ENCODE data around the gene CABLES2. TPM values are rescaled to one million over a fixed set of nuclear protein-coding genes. Genes with fewer than 3 reads are reported as not detected.
A peak's percentile ranks its signal among the peaks of the same experiment; 100 is the strongest.

The CABLES2 gene
- total RNA-seq, 2 experiments from 2014 or later = 14.8 to 22.5 TPM

- TF ChIP-seq CTCF (conservative IDR thresholded peaks at IDR 0.05; ENCODE audit: low read length) (no peak), EZH2phosphoT487 (IDR thresholded peaks at IDR 0.05; ENCODE audit: borderline replicate concordance, low read depth, low read length) (no peak)
- Histone ChIP-seq H3K4me2 (ENCODE audit: low read length) (no peak overlapping the region), H3K4me3 (ENCODE audit: low read depth, low read length, poor library complexity, severe bottlenecking) (no peak overlapping the region), H3K36me3 (ENCODE audit: insufficient read depth, low read length) (no peaks in the 10 kb centered on the region), H3K79me2 (ENCODE audit: insufficient read depth, low read depth, low read length) (no peaks in the 10 kb centered on the region), H3K4me1 (ENCODE audit: insufficient read depth, low read length, poor library complexity, severe bottlenecking) (peaks cover 34% of the 10 kb centered on the region), H4K20me1 (ENCODE audit: insufficient read depth, low read length) (no peaks in the 10 kb centered on the region), H3K9me2 (ENCODE audit: insufficient read depth, low read length) (no peaks in the 10 kb centered on the region), H3K27ac (ENCODE audit: low read depth, low read length, poor library complexity, severe bottlenecking) (no peak overlapping the region), H3K9me3 (ENCODE audit: low read length) (no peaks in the 10 kb centered on the region), H2AFZ (ENCODE audit: low read length) (no peak overlapping the region)
- CTCF ChIA-PET (ENCODE audit: unreplicated experiment) = no interaction called here
- intact Hi-C loops (cut with micrococcal nuclease; ENCODE audit: unreplicated experiment) = loop anchor here (5.0 kb wide), 1 partner anchor 47 kb away; no protein-coding TSS in a partner anchor
- no peak for DNase-seq (ENCODE audit: low spot score)
- BruUV-seq (replicated peaks) = no TSS peak
- POLR2A ChIA-PET = interaction anchor here (0.9 kb wide), 1 partner anchor 67 kb away, joined by 4 read pairs; the partner anchor contains the start of gene ADRM1
Measured at GRCh38 chr20:62369815-62370114, 37.3 kb downstream of the CABLES2 start.

GRCh38 chr20:62368976-62369814 is 37.9 kb downstream of the CABLES2 start:
- Histone ChIP-seq H2AFZ (ENCODE audit: low read length) (no peak overlapping the region), H4K20me1 (ENCODE audit: insufficient read depth, low read length) (no peaks in the 10 kb centered on the region), H3K4me1 (ENCODE audit: insufficient read depth, low read length, poor library complexity, severe bottlenecking) (peaks cover 39% of the 10 kb centered on the region), H3K79me2 (ENCODE audit: insufficient read depth, low read depth, low read length) (no peaks in the 10 kb centered on the region), H3K9me2 (ENCODE audit: insufficient read depth, low read length) (no peaks in the 10 kb centered on the region), H3K36me3 (ENCODE audit: insufficient read depth, low read length) (no peaks in the 10 kb centered on the region), H3K9me3 (ENCODE audit: low read length) (no peaks in the 10 kb centered on the region), H3K27ac (ENCODE audit: low read depth, low read length, poor library complexity, severe bottlenecking) (no peak overlapping the region), H3K4me2 (ENCODE audit: low read length) (peak overlapping the region; percentile 86; the same call in 1 of the 2 replicates), H3K4me3 (ENCODE audit: low read depth, low read length, poor library complexity, severe bottlenecking) (no peak overlapping the region)
- no TSS peak for BruUV-seq (replicated peaks)
- ChIA-PET CTCF (ENCODE audit: unreplicated experiment) (interaction anchor here (1.4 kb wide), 1 partner anchor 67 kb away, joined by 4 read pairs; no protein-coding TSS in a partner anchor), POLR2A (interaction anchor here (0.8 to 0.9 kb wide), 2 partner anchors 67 to 68 kb away, joined by 3 to 4 read pairs; partner anchors contain the start of gene ADRM1)
- TF ChIP-seq EZH2phosphoT487 (IDR thresholded peaks at IDR 0.05; ENCODE audit: borderline replicate concordance, low read depth, low read length) = no peak
- TF ChIP-seq CTCF (conservative IDR thresholded peaks at IDR 0.05; ENCODE audit: low read length) = peak; percentile 42
- intact Hi-C loops (cut with micrococcal nuclease; ENCODE audit: unreplicated experiment) = loop anchor here (5.0 kb wide), 1 partner anchor 47 kb away; no protein-coding TSS in a partner anchor
- no peak for DNase-seq (ENCODE audit: low spot score)

Measured in OCI-LY7 (cell line).